Neural cell (in vitro differentiated cells): ENCODE measurements around the gene NUB1. TPM values are rescaled to one million over a fixed set of nuclear protein-coding genes. Genes with fewer than 3 reads are reported as not detected.

Source experiments
- H2AFZ ChIP-seq: fragments of 200-600, 300-800 bp; sonication (generic), shearing (Covaris generic); 2 replicates; pipeline ENCODE4 v1.6.0; 2014; ENCODE audit warnings: low read depth, mild to moderate bottlenecking, antibody characterized with exemption, low read length, moderate library complexity
- H3F3A ChIP-seq: fragments of 200-600 bp; shearing (Covaris generic); 2 replicates; pipeline ENCODE4 v1.6.1; 2016; ENCODE audit warnings: mild to moderate bottlenecking, moderate library complexity, mixed read lengths, antibody characterized with exemption, low read length; ENCODE audit not compliant: insufficient read depth, poor library complexity, severe bottlenecking
- H3K27ac ChIP-seq: fragments of 200-600, 300-800 bp; sonication (generic), shearing (Covaris generic); 2 replicates; pipeline ENCODE4 v1.5.1; 2014; ENCODE audit warnings: mild to moderate bottlenecking, low read length, moderate library complexity
- H3K27me3 ChIP-seq: fragments of 300-800, 200-600 bp; sonication (generic), shearing (Covaris generic); 2 replicates; pipeline ENCODE4 v1.6.0; 2014; ENCODE audit warnings: mild to moderate bottlenecking, low read depth, low read length, moderate library complexity; ENCODE audit not compliant: insufficient read depth
- H3K36me3 ChIP-seq: fragments of 300-800, 200-600 bp; sonication (generic), shearing (Covaris generic); 2 replicates; pipeline ENCODE4 v1.5.1; 2014; ENCODE audit warnings: mild to moderate bottlenecking, antibody characterized with exemption, low read length, moderate library complexity; ENCODE audit not compliant: insufficient read depth
- H3K4me2 ChIP-seq: fragments of 300-800, 200-600 bp; sonication (generic), shearing (Covaris generic); 2 replicates; pipeline ENCODE4 v1.6.0; 2014; ENCODE audit warnings: mild to moderate bottlenecking, low read length
- H3K4me3 ChIP-seq: fragments of 300-800, 200-600 bp; sonication (generic), shearing (Covaris generic); 2 replicates; pipeline ENCODE4 v1.5.1; 2014; ENCODE audit warnings: mild to moderate bottlenecking, low read length, moderate library complexity
- H3K79me2 ChIP-seq: fragments of 200-600 bp; shearing (Covaris generic); replicated peaks from 2 replicates; pipeline ENCODE4 v1.6.0; 2014; ENCODE audit warnings: mild to moderate bottlenecking, low read length, moderate library complexity; ENCODE audit not compliant: insufficient read depth
- H3K9ac ChIP-seq: fragments of 300-800, 200-600 bp; sonication (generic), shearing (Covaris generic); 2 replicates; pipeline ENCODE4 v1.6.1; 2016; ENCODE audit warnings: mild to moderate bottlenecking, low read length, mixed read lengths
- H3K9me2 ChIP-seq: fragments of 200-600 bp; shearing (Covaris generic); 2 replicates; pipeline ENCODE4 v1.6.1; 2016; ENCODE audit warnings: mild to moderate bottlenecking, low read length, mixed read lengths; ENCODE audit not compliant: insufficient read depth
- H3K9me3 ChIP-seq: fragments of 200-600, 300-800 bp; sonication (generic), shearing (Covaris generic); 2 replicates; pipeline ENCODE4 v1.6.1; 2016; ENCODE audit warnings: mild to moderate bottlenecking, mixed run types, low read length, moderate library complexity, mixed read lengths
- H4K20me1 ChIP-seq: fragments of 200-600 bp; shearing (Covaris generic); 2 replicates; pipeline ENCODE4 v1.6.1; 2016; ENCODE audit warnings: mild to moderate bottlenecking, mixed run types; ENCODE audit not compliant: insufficient read depth
- EP300 ChIP-seq: fragments of 450-650 bp; conservative IDR thresholded peaks from 2 replicates; pipeline ENCODE4 v1.6.1; 2014; ENCODE audit warnings: antibody characterized with exemption, mild to moderate bottlenecking, moderate library complexity; ENCODE audit not compliant: poor library complexity, severe bottlenecking
- EZH2 ChIP-seq: fragments of 200-600, 300-800 bp; shearing (Covaris generic), sonication (generic); IDR thresholded peaks from 2 replicates; pipeline ENCODE4 v1.6.1; 2014; ENCODE audit warnings: antibody characterized with exemption, low read length, borderline replicate concordance, mild to moderate bottlenecking; ENCODE audit not compliant: insufficient read depth, poor library complexity, severe bottlenecking
- MXI1 ChIP-seq: fragments of 450-650 bp; conservative IDR thresholded peaks from 2 replicates; pipeline ENCODE4 v1.6.1; 2014; ENCODE audit warnings: antibody characterized with exemption, mild to moderate bottlenecking; ENCODE audit not compliant: poor library complexity, severe bottlenecking
- POLR2AphosphoS5 ChIP-seq: IDR thresholded peaks from 2 replicates; pipeline ENCODE4 v1.6.1; 2012
- RAD21 ChIP-seq: fragments of 450-650 bp; conservative IDR thresholded peaks from 2 replicates; pipeline ENCODE4 v1.6.1; 2014; ENCODE audit warnings: antibody characterized with exemption, mild to moderate bottlenecking, moderate library complexity
- SMC3 ChIP-seq: fragments of 450-650 bp; conservative IDR thresholded peaks from 2 replicates; pipeline ENCODE4 v1.6.1; 2014; ENCODE audit warnings: antibody characterized with exemption, mild to moderate bottlenecking, moderate library complexity; ENCODE audit not compliant: poor library complexity
- TAF1 ChIP-seq: IDR thresholded peaks from 2 replicates; pipeline ENCODE4 v1.6.1; 2012; ENCODE audit warnings: low read depth
- polyA plus RNA-seq: library from polyadenylated mRNA; depleted of rRNA; stranded (reverse); fragments of >200 nt; gene quantifications from 2 replicates; pipeline ENCODE4 v1.2.3, GENCODE V29; 2014
- TF ChIP-seq, protein P1 (sequence below): IDR thresholded peaks from 2 replicates; pipeline ENCODE4 v1.6.1; 2012; ENCODE audit warnings: borderline replicate concordance
- TF ChIP-seq, protein P2 (sequence below): fragments of 450-650 bp; IDR thresholded peaks from 2 replicates; pipeline ENCODE4 v1.5.1; 2014; ENCODE audit warnings: antibody characterized with exemption, mild to moderate bottlenecking, moderate library complexity; ENCODE audit not compliant: poor library complexity, severe bottlenecking

Gene NUB1
- polyA plus RNA-seq, 1 donor from 2014 or later = 48.4 TPM

DNA sequence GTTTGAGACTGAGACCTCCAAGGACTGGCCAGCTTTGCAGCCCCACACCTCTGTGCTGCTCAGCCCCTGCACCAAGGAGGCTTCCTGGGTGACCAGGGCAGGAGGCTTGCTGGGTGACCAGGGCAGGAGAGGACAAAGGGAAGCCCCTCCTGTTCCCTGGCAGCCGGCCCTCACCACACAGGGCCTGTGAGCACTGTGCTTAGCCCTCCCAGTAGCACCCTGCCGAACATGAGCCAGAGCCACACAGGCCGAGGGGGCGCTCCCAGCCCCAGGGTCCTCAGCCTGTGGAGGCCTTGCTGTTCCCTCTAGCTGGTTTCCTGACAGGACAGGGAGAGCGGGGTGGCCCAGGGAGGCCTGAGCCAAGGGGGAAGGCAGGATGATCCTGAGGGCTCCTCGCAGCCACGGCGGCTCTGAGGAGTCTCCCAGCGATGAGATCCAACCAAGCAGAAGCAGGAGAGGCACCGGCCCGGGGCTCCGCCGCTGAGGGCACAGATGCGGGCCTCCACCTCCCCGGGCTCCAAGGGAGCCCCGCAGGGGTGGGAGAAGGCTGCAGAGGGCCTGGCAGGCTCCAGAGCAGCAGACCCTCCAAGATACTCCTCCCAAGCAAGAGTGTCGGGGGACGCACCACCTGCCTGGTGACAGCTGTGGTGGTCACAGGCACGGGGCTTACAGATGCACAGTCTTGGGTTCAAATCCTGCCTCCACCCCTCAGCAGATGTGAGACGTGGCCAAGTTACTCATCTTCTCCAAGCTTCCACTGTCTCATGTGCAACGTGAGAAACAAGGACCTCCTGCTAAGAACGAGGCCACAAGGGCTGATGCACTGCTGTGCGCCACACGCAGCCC is 45.8 kb downstream of the NUB1 start:
- H2AFZ ChIP-seq = no peak overlapping the region
- no peaks in the 10 kb centered on the region for H3K79me2 ChIP-seq
- no peaks in the 10 kb centered on the region for H3F3A ChIP-seq
- no peaks in the 10 kb centered on the region for H3K36me3 ChIP-seq
- H3K27ac ChIP-seq = no peak overlapping the region
- H3K4me2 ChIP-seq = no peak overlapping the region
- no peaks in the 10 kb centered on the region for H3K9me3 ChIP-seq
- H3K9me2 ChIP-seq = no peaks in the 10 kb centered on the region
- H3K4me3 ChIP-seq = no peak overlapping the region
- H3K27me3 ChIP-seq = peaks cover 5% of the 10 kb centered on the region
- no peak overlapping the region for H3K9ac ChIP-seq
- no peaks in the 10 kb centered on the region for H4K20me1 ChIP-seq
- no peak for TF ChIP-seq POLR2AphosphoS5
- no peak for TF ChIP-seq EZH2
- TF ChIP-seq TAF1 = no peak
- no peak for TF ChIP-seq RAD21
- TF ChIP-seq, protein P1, sequence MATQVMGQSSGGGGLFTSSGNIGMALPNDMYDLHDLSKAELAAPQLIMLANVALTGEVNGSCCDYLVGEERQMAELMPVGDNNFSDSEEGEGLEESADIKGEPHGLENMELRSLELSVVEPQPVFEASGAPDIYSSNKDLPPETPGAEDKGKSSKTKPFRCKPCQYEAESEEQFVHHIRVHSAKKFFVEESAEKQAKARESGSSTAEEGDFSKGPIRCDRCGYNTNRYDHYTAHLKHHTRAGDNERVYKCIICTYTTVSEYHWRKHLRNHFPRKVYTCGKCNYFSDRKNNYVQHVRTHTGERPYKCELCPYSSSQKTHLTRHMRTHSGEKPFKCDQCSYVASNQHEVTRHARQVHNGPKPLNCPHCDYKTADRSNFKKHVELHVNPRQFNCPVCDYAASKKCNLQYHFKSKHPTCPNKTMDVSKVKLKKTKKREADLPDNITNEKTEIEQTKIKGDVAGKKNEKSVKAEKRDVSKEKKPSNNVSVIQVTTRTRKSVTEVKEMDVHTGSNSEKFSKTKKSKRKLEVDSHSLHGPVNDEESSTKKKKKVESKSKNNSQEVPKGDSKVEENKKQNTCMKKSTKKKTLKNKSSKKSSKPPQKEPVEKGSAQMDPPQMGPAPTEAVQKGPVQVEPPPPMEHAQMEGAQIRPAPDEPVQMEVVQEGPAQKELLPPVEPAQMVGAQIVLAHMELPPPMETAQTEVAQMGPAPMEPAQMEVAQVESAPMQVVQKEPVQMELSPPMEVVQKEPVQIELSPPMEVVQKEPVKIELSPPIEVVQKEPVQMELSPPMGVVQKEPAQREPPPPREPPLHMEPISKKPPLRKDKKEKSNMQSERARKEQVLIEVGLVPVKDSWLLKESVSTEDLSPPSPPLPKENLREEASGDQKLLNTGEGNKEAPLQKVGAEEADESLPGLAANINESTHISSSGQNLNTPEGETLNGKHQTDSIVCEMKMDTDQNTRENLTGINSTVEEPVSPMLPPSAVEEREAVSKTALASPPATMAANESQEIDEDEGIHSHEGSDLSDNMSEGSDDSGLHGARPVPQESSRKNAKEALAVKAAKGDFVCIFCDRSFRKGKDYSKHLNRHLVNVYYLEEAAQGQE = no peak
- no peak for TF ChIP-seq SMC3

DNA sequence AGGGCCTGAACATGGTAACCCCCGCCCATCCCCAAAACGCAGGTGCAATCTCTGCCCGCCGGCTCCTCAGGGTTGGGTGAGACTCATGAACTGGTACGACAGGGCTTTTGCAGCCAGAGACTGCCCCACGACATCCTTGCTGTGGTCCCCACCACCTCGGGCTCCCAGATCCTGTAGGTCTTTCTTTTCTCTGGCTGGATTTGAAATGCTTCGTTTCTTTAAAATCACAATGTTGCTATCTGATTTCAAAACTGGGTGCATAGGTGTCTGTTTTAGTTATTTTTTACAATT is 46.3 kb downstream of the NUB1 start:
- no peak overlapping the region for H3K9ac ChIP-seq
- no peaks in the 10 kb centered on the region for H4K20me1 ChIP-seq
- H3K27me3 ChIP-seq = no peaks in the 10 kb centered on the region
- H3K4me3 ChIP-seq = no peak overlapping the region
- H3K9me3 ChIP-seq = no peaks in the 10 kb centered on the region
- H2AFZ ChIP-seq = no peak overlapping the region
- H3K27ac ChIP-seq = no peak overlapping the region
- H3K9me2 ChIP-seq = no peaks in the 10 kb centered on the region
- H3F3A ChIP-seq = no peaks in the 10 kb centered on the region
- TF ChIP-seq SMC3 (no peak), RAD21 (no peak), POLR2AphosphoS5 (no peak), EZH2 (no peak), EP300 (no peak), MXI1 (no peak), TAF1 (no peak)
- TF ChIP-seq, protein P2, sequence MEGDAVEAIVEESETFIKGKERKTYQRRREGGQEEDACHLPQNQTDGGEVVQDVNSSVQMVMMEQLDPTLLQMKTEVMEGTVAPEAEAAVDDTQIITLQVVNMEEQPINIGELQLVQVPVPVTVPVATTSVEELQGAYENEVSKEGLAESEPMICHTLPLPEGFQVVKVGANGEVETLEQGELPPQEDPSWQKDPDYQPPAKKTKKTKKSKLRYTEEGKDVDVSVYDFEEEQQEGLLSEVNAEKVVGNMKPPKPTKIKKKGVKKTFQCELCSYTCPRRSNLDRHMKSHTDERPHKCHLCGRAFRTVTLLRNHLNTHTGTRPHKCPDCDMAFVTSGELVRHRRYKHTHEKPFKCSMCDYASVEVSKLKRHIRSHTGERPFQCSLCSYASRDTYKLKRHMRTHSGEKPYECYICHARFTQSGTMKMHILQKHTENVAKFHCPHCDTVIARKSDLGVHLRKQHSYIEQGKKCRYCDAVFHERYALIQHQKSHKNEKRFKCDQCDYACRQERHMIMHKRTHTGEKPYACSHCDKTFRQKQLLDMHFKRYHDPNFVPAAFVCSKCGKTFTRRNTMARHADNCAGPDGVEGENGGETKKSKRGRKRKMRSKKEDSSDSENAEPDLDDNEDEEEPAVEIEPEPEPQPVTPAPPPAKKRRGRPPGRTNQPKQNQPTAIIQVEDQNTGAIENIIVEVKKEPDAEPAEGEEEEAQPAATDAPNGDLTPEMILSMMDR = no peak
- TF ChIP-seq, protein P1 = no peak
- no peaks in the 10 kb centered on the region for H3K36me3 ChIP-seq
- H3K4me2 ChIP-seq = no peak overlapping the region
- no peaks in the 10 kb centered on the region for H3K79me2 ChIP-seq
